ENCODE measurements around the gene FAM107B.
A peak's percentile ranks its signal among the peaks of the same experiment; 100 is the strongest.

Gene FAM107B

GRCh38 chr10:14548474-14548873, 226.2 kb downstream of the FAM107B start:
- H3K4me3 Mint-ChIP-seq, result no peak overlapping the region
- TF ChIP-seq, protein P1, sequence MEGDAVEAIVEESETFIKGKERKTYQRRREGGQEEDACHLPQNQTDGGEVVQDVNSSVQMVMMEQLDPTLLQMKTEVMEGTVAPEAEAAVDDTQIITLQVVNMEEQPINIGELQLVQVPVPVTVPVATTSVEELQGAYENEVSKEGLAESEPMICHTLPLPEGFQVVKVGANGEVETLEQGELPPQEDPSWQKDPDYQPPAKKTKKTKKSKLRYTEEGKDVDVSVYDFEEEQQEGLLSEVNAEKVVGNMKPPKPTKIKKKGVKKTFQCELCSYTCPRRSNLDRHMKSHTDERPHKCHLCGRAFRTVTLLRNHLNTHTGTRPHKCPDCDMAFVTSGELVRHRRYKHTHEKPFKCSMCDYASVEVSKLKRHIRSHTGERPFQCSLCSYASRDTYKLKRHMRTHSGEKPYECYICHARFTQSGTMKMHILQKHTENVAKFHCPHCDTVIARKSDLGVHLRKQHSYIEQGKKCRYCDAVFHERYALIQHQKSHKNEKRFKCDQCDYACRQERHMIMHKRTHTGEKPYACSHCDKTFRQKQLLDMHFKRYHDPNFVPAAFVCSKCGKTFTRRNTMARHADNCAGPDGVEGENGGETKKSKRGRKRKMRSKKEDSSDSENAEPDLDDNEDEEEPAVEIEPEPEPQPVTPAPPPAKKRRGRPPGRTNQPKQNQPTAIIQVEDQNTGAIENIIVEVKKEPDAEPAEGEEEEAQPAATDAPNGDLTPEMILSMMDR (IDR thresholded peaks at IDR 0.05), result no peak
- H3K36me3 Mint-ChIP-seq (ENCODE audit: low read depth), result peaks cover 9% of the 10 kb centered on the region
- DNase-seq, result no peak
- no peaks in the 10 kb centered on the region for H3K9me3 Mint-ChIP-seq
- no peaks in the 10 kb centered on the region for H3K27me3 Mint-ChIP-seq (ENCODE audit: low read depth, poor library complexity)
- H3K27ac Mint-ChIP-seq, result no peak overlapping the region
- H3K4me1 Mint-ChIP-seq, result peaks cover 57% of the 10 kb centered on the region

DNA sequence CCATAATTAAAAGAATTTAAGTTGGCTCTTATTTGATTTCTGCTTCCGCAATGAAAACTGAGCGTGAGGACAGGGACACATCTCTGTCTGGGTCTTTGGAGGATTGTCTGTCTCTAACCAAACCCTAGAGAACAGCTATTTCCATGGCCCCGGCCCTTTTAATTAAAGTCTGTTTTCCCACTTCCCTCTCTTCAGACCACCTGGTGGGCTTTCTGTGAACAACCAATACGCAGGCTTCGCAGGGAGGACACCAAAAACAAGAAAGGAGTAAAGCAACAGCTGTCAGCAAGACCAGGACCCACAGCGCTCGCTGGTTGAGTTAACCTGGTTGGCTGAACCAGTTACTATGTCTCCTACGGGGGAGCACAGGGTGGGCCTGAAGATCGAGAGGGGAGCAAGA, 226.9 kb downstream of the FAM107B start:
- TF ChIP-seq, protein P1 (IDR thresholded peaks at IDR 0.05), result peak; percentile 23
- no peak for DNase-seq
- Mint-ChIP-seq H3K9me3 (no peaks in the 10 kb centered on the region), H3K4me1 (peaks cover 51% of the 10 kb centered on the region), H3K27ac (peak overlapping the region; percentile 94), H3K4me3 (no peak overlapping the region), H3K36me3 (ENCODE audit: low read depth) (peaks cover 9% of the 10 kb centered on the region), H3K27me3 (ENCODE audit: low read depth, poor library complexity) (no peaks in the 10 kb centered on the region)

DNA sequence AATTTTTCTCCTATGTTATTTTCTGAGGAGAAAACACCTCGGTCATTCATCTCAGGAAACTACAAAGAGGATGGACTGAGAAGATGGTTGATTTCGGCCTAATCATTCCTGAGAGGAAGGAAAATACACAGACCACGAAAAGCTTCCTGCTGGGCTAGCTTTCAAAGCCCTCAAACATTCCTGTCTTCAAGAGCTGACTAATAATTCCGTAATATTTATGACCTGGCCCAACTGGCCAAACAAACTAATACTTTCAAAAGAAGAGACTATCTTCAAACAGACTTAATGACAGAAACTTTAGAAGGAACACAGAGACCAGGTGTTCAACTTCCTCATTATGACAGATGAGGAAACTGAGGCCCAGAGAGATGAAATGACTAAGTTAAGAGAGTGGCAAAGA, 228.9 kb downstream of the FAM107B start:
- DNase-seq, result no peak
- Mint-ChIP-seq H3K4me1 (peaks cover 52% of the 10 kb centered on the region), H3K27ac (no peak overlapping the region), H3K27me3 (ENCODE audit: low read depth, poor library complexity) (no peaks in the 10 kb centered on the region), H3K36me3 (ENCODE audit: low read depth) (no peaks in the 10 kb centered on the region), H3K9me3 (no peaks in the 10 kb centered on the region), H3K4me3 (no peak overlapping the region)
- TF ChIP-seq, protein P1 (IDR thresholded peaks at IDR 0.05), result no peak

DNA sequence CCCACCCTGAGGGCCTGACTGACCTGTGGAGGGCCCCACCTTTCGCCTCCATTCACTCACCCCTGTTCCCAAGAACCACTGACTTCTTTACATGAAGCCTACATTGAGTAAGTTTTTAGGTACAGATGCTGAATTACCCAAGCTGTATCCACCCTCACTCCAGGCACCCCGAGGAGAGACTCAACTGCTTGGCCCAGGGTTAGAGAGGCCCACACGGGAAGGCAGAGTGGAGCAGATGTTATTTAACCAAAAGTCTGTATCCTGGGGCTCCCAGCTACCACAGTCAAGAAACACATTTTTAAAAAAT, 230.8 kb downstream of the FAM107B start:
- DNase-seq, result no peak

DNA sequence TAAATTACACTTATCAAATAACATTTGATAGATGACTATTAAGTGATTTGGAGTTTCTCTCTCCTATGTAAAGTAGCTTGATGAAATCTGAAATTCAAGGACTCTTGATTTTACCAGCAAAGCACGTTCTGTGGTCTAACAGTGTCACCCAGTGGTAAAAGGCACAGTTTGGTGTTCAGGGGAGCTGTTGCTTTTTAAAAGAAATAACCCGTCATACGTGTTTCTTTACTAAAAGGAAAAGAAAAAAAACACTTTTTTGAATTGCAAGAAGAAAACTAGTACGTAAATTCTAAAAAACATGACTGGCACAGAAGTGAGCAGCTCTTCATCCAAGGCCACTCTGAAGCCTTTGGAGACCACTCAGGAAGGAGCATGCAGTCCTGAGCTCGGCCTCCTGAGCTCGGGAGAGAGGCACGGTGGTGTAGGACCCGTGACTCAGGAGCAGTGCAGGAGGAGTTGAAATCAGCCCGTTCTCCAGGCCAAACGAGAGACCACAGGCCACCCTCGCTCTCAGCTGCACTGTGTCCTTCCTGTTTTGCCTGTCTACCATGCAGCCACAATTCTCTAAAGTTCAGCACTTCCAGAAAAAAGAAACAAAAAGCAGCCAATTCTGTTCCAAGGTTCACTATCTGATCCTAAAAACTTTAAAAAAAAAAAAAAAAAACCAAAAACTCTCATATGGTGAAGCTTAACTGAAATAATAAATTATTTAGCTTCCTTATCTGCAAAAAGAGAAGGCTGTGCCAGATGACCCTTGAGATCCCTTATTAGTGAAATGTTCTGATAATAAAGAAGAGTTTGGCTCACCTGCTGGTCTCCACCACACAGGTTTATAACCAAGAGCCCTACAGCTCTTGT, 231.4 kb downstream of the FAM107B start:
- DNase-seq, result no peak
- no peaks in the 10 kb centered on the region for H3K27me3 Mint-ChIP-seq (ENCODE audit: low read depth, poor library complexity)
- H3K4me1 Mint-ChIP-seq, result peaks cover 36% of the 10 kb centered on the region
- H3K27ac Mint-ChIP-seq, result peak overlapping the region; percentile 54
- H3K36me3 Mint-ChIP-seq (ENCODE audit: low read depth), result no peaks in the 10 kb centered on the region
- no peak overlapping the region for H3K4me3 Mint-ChIP-seq
- H3K9me3 Mint-ChIP-seq, result no peaks in the 10 kb centered on the region
- TF ChIP-seq, protein P1 (IDR thresholded peaks at IDR 0.05), result peak; percentile 17

More for the DNA sequence above, 230.8 kb downstream of the FAM107B start:
- H3K27me3 Mint-ChIP-seq (ENCODE audit: low read depth, poor library complexity), result no peaks in the 10 kb centered on the region
- TF ChIP-seq, protein P1 (IDR thresholded peaks at IDR 0.05), result no peak
- no peaks in the 10 kb centered on the region for H3K36me3 Mint-ChIP-seq (ENCODE audit: low read depth)
- H3K4me3 Mint-ChIP-seq, result no peak overlapping the region
- peaks cover 40% of the 10 kb centered on the region for H3K4me1 Mint-ChIP-seq
- H3K9me3 Mint-ChIP-seq, result no peaks in the 10 kb centered on the region
- no peak overlapping the region for H3K27ac Mint-ChIP-seq

- H3K27ac Mint-ChIP-seq, result peak overlapping the region; percentile 47
- TF ChIP-seq, protein P1 (IDR thresholded peaks at IDR 0.05), result no peak
- no peaks in the 10 kb centered on the region for H3K36me3 Mint-ChIP-seq (ENCODE audit: low read depth)
- H3K27me3 Mint-ChIP-seq (ENCODE audit: low read depth, poor library complexity), result no peaks in the 10 kb centered on the region
- no peak overlapping the region for H3K4me3 Mint-ChIP-seq
- H3K4me1 Mint-ChIP-seq, result peaks cover 22% of the 10 kb centered on the region
- no peak for DNase-seq
- no peaks in the 10 kb centered on the region for H3K9me3 Mint-ChIP-seq
Measured at GRCh38 chr10:14541379-14541778, 233.3 kb downstream of the FAM107B start.
